ENCODE measurements around the gene ROR1.

- TF ChIP-seq FOXP2 (optimal IDR thresholded peaks at IDR 0.05; ENCODE audit: borderline replicate concordance, extremely low read depth, extremely low read length, insufficient read depth) (no peak), POLR2AphosphoS5 (IDR thresholded peaks at IDR 0.05; ENCODE audit: low read depth, low read length) (no peak)
- TF ChIP-seq, protein P1, sequence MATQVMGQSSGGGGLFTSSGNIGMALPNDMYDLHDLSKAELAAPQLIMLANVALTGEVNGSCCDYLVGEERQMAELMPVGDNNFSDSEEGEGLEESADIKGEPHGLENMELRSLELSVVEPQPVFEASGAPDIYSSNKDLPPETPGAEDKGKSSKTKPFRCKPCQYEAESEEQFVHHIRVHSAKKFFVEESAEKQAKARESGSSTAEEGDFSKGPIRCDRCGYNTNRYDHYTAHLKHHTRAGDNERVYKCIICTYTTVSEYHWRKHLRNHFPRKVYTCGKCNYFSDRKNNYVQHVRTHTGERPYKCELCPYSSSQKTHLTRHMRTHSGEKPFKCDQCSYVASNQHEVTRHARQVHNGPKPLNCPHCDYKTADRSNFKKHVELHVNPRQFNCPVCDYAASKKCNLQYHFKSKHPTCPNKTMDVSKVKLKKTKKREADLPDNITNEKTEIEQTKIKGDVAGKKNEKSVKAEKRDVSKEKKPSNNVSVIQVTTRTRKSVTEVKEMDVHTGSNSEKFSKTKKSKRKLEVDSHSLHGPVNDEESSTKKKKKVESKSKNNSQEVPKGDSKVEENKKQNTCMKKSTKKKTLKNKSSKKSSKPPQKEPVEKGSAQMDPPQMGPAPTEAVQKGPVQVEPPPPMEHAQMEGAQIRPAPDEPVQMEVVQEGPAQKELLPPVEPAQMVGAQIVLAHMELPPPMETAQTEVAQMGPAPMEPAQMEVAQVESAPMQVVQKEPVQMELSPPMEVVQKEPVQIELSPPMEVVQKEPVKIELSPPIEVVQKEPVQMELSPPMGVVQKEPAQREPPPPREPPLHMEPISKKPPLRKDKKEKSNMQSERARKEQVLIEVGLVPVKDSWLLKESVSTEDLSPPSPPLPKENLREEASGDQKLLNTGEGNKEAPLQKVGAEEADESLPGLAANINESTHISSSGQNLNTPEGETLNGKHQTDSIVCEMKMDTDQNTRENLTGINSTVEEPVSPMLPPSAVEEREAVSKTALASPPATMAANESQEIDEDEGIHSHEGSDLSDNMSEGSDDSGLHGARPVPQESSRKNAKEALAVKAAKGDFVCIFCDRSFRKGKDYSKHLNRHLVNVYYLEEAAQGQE (IDR thresholded peaks at IDR 0.05; ENCODE audit: insufficient read depth in 1 of 2, low read depth in 2 of 2, low read length in 2 of 2) = no peak
Observed at GRCh38 chr1:63984257-63984929, 210.6 kb downstream of the ROR1 start.
